ENCODE data around the gene FASTKD1.

Gene FASTKD1

GRCh38 chr2:169513926-169514325, 59.7 kb downstream of the FASTKD1 start:
- H3K27me3 ChIP-seq (replicated peaks), result no peaks in the 10 kb centered on the region
- no peak overlapping the region for H3K4me3 ChIP-seq (ENCODE audit: low read depth, low read length)
- no peaks in the 10 kb centered on the region for H3K36me3 ChIP-seq (replicated peaks)
- H3K27ac ChIP-seq, result no peak overlapping the region
- no peak for TF ChIP-seq CTCF (IDR thresholded peaks at IDR 0.05; ENCODE audit: low read depth, low read length, missing control alignments)
- DNase-seq, result no peak
- in situ Hi-C loops (cut with HindIII; ENCODE audit: low pct_ligation_motif_present, low sequenced_read_pairs), result no loop called here

GRCh38 chr2:169513094-169513493, 60.6 kb downstream of the FASTKD1 start:
- H3K27me3 ChIP-seq (replicated peaks), result no peaks in the 10 kb centered on the region
- no peak for TF ChIP-seq CTCF (IDR thresholded peaks at IDR 0.05; ENCODE audit: low read depth, low read length, missing control alignments)
- DNase-seq, result no peak
- no peak overlapping the region for H3K4me3 ChIP-seq (ENCODE audit: low read depth, low read length)
- H3K36me3 ChIP-seq (replicated peaks), result no peaks in the 10 kb centered on the region
- in situ Hi-C loops (cut with HindIII; ENCODE audit: low pct_ligation_motif_present, low sequenced_read_pairs), result no loop called here
- H3K27ac ChIP-seq, result no peak overlapping the region

- no peak for DNase-seq
- no peak overlapping the region for H3K27ac ChIP-seq
- no peaks in the 10 kb centered on the region for H3K27me3 ChIP-seq (replicated peaks)
- TF ChIP-seq CTCF (IDR thresholded peaks at IDR 0.05; ENCODE audit: low read depth, low read length, missing control alignments), result no peak
- no peaks in the 10 kb centered on the region for H3K36me3 ChIP-seq (replicated peaks)
- no peak overlapping the region for H3K4me3 ChIP-seq (ENCODE audit: low read depth, low read length)
- in situ Hi-C loops (cut with HindIII; ENCODE audit: low pct_ligation_motif_present, low sequenced_read_pairs), result no loop called here
Measured at GRCh38 chr2:169512525-169512924, 61.1 kb downstream of the FASTKD1 start.

- no peaks in the 10 kb centered on the region for H3K36me3 ChIP-seq (replicated peaks)
- in situ Hi-C loops (cut with HindIII; ENCODE audit: low pct_ligation_motif_present, low sequenced_read_pairs), result no loop called here
- no peaks in the 10 kb centered on the region for H3K27me3 ChIP-seq (replicated peaks)
- no peak overlapping the region for H3K27ac ChIP-seq
- H3K4me3 ChIP-seq (ENCODE audit: low read depth, low read length), result no peak overlapping the region
- no peak for TF ChIP-seq CTCF (IDR thresholded peaks at IDR 0.05; ENCODE audit: low read depth, low read length, missing control alignments)
- DNase-seq, result no peak
Measured at GRCh38 chr2:169511818-169512217, 61.8 kb downstream of the FASTKD1 start.

- no peaks in the 10 kb centered on the region for H3K27me3 ChIP-seq (replicated peaks)
- no peak overlapping the region for H3K4me3 ChIP-seq (ENCODE audit: low read depth, low read length)
- in situ Hi-C loops (cut with HindIII; ENCODE audit: low pct_ligation_motif_present, low sequenced_read_pairs), result no loop called here
- no peak for DNase-seq
- TF ChIP-seq CTCF (IDR thresholded peaks at IDR 0.05; ENCODE audit: low read depth, low read length, missing control alignments), result no peak
- H3K36me3 ChIP-seq (replicated peaks), result no peaks in the 10 kb centered on the region
- H3K27ac ChIP-seq, result no peak overlapping the region
Measured at GRCh38 chr2:169510496-169510895, 63.2 kb downstream of the FASTKD1 start.

GRCh38 chr2:169509955-169510354, 63.7 kb downstream of the FASTKD1 start:
- Histone ChIP-seq H3K36me3 (replicated peaks) (no peaks in the 10 kb centered on the region), H3K27me3 (replicated peaks) (no peaks in the 10 kb centered on the region), H3K27ac (no peak overlapping the region), H3K4me3 (ENCODE audit: low read depth, low read length) (no peak overlapping the region)
- in situ Hi-C loops (cut with HindIII; ENCODE audit: low pct_ligation_motif_present, low sequenced_read_pairs), result no loop called here
- DNase-seq, result no peak
- TF ChIP-seq CTCF (IDR thresholded peaks at IDR 0.05; ENCODE audit: low read depth, low read length, missing control alignments), result no peak

Measured in brain microvascular endothelial cell (primary cell).